ENCODE measurements around the gene SWT1. TPM values are rescaled to one million over a fixed set of nuclear protein-coding genes. Genes with fewer than 3 reads are reported as not detected.

Gene SWT1
- polyA plus RNA-seq, 1 of the 3 experiments (the other 2 are of a cell fraction): 1.1 TPM

DNA sequence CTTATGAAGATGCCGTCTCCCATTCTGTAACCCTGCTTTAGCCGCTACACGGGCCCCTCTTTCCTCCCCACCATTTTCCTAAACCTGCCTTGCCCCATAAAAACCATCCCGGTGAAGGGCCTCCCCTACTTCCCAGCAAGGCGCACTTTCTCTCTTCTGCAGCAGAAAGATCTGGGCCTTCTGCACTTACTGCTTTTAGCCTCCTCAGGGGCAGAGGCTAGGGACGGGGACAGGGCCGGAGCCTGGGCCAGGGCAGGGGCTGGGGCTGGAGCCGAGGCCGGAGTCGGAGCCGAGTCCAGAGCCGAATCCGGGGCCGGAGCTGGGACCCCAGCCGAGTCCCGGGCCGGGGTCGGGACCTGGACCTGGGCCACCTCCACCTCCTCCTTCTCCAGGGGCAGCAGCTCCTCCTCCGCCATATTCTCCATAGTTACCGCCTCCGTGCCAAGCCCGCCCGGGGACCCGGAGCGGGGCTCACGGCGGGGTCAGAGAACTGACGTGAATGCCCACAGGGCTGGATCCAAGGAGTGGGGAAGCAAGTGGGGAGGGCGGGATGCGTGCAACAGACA is 596 bp upstream of the SWT1 start (continued):
- TF ChIP-seq NRF1 (IDR thresholded peaks at IDR 0.05; ENCODE audit: low read depth, low read length): no peak
- no peak for TF ChIP-seq RAD21 (IDR thresholded peaks at IDR 0.05; ENCODE audit: low read length)
- TF ChIP-seq CHD2 (IDR thresholded peaks at IDR 0.05; ENCODE audit: low read length, partially characterized antibody): no peak

DNA sequence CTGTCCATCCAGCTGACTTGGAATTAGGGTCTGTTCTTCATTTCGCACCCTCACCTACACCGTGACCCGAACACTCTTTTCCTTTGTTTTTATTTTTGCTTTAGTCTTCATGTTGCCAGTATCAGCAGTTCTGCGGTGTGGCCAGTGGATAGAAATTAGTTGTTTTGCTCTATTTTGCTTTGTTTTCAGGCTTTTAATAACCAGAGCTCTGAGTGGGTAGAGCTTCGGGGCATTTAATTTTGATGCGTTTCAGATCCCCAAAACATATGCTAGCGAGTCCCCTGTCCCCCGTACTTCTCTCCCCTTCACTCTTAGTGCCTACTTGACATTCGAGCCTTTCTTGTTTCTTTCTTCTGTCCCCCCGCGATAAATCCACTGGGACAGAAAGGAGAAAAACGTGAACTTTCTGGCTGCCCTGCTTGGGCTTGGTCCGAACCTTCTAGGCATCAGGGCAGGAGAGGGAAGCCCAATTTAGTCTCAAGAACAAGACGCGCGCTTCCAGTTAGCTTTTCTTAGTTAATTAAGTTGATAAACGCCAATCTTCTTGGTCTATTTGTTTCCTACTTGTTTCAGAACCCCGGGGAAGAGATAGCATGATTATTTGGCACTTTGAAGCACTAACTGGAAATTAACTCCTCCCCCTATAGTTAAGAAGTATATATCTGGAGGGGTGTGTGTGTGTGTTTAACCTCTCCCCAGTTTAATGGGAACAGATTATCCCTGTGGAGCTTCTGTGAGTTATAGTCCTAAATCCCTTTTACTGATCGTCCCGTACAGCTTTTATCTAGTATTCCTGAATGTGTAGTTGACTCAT is 839 bp downstream of the SWT1 start:
- peak overlapping the region; percentile 97 for H2AFZ ChIP-seq (ENCODE audit: low read depth)
- peak overlapping the region; percentile 91 for H3K4me2 ChIP-seq
- TF ChIP-seq SIN3A (IDR thresholded peaks at IDR 0.05; ENCODE audit: borderline replicate concordance, low read depth, low read length) (peak; percentile 20; the same call in 1 of the 2 replicates), ELF1 (IDR thresholded peaks at IDR 0.05) (no peak), GABPA (IDR thresholded peaks at IDR 0.05; ENCODE audit: low read depth) (no peak), EZH2phosphoT487 (IDR thresholded peaks at IDR 0.05; ENCODE audit: borderline replicate concordance, low read depth) (no peak), SMC3 (IDR thresholded peaks at IDR 0.05; ENCODE audit: low read depth, low read length) (no peak), RFX5 (IDR thresholded peaks at IDR 0.05; ENCODE audit: low read length) (no peak)
- TF ChIP-seq, protein P1, sequence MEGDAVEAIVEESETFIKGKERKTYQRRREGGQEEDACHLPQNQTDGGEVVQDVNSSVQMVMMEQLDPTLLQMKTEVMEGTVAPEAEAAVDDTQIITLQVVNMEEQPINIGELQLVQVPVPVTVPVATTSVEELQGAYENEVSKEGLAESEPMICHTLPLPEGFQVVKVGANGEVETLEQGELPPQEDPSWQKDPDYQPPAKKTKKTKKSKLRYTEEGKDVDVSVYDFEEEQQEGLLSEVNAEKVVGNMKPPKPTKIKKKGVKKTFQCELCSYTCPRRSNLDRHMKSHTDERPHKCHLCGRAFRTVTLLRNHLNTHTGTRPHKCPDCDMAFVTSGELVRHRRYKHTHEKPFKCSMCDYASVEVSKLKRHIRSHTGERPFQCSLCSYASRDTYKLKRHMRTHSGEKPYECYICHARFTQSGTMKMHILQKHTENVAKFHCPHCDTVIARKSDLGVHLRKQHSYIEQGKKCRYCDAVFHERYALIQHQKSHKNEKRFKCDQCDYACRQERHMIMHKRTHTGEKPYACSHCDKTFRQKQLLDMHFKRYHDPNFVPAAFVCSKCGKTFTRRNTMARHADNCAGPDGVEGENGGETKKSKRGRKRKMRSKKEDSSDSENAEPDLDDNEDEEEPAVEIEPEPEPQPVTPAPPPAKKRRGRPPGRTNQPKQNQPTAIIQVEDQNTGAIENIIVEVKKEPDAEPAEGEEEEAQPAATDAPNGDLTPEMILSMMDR (IDR thresholded peaks at IDR 0.05): no peak
- peaks cover 8 to 23% of the 10 kb centered on the region in 2 experiments; a peak in 3 of 4 replicates for H3K4me1 ChIP-seq (ENCODE audit: control insufficient read depth in 1 of 2, insufficient read depth in 2 of 2, low read depth in 1 of 2, low read length in 1 of 2)
- H3K79me2 ChIP-seq (ENCODE audit: insufficient read depth): peaks cover 43% of the 10 kb centered on the region
- H4K20me1 ChIP-seq (ENCODE audit: insufficient read depth): no peaks in the 10 kb centered on the region
- peaks cover under 1 to 6% of the 10 kb centered on the region in 2 experiments for H3K36me3 ChIP-seq (replicated peaks in 1 of 2; ENCODE audit: control insufficient read depth in 1 of 2, insufficient read depth in 2 of 2, low read length in 1 of 2)
- no peaks in the 10 kb centered on the region for H3K27me3 ChIP-seq (ENCODE audit: insufficient read depth)
- peak overlapping the region; percentile 93 to 94 for H3K27ac ChIP-seq (ENCODE audit: low read depth in 2 of 2, low read length in 1 of 2)
- peak overlapping the region; percentile 92 to 94 for H3K4me3 ChIP-seq (ENCODE audit: low read depth in 2 of 2, low read length in 1 of 2)
- peaks cover 5% of the 10 kb centered on the region for H3F3A ChIP-seq (replicated peaks; ENCODE audit: insufficient read depth)
- ChIA-PET CTCF (interaction anchor here (0.6 to 8.7 kb wide), 4 partner anchors 12 to 352 kb away, joined by 3 to 75 read pairs (median 6); no protein-coding TSS in a partner anchor), POLR2A (interaction anchor here (1.0 to 2.4 kb wide), 2 partner anchors 112 to 158 kb away, joined by 4 to 15 read pairs; partner anchors contain the start of gene RNF2)
- H3K9ac ChIP-seq: peak overlapping the region; percentile 89
- no peak for DNase-seq
- no peaks in the 10 kb centered on the region for H3K9me2 ChIP-seq
- no peaks in the 10 kb centered on the region for H3K9me3 ChIP-seq
- 3% methylated on average over 20 of the region's 20 CpGs for WGBS (ENCODE audit: low lambda C conversion rate)

DNA sequence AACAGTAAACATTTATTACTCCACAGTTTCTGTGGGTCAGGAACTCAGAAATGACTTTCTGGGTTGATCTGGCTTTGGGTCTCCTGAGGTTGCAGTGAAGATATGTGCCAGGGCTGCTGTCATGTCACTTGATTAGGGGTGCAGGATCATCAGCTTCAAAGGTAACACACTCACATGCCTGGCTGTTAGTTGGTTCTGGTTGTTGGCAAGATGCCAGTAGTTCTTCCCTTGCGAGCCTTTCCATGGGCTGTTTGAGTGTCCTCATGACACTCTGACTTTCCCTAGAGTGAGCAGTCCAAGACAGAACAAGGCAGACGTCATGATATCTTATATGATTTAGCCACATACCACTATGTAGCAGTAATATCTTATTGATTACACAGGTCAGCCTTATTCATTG is 1.8 kb downstream of the SWT1 start:
- Histone ChIP-seq H3K4me1 (ENCODE audit: control insufficient read depth in 1 of 2, insufficient read depth in 2 of 2, low read depth in 1 of 2, low read length in 1 of 2) (peaks cover 8 to 23% of the 10 kb centered on the region in 2 experiments; a peak in 3 of 4 replicates), H3K4me2 (peak overlapping the region; percentile 91), H4K20me1 (ENCODE audit: insufficient read depth) (no peaks in the 10 kb centered on the region), H3K36me3 (replicated peaks in 1 of 2; ENCODE audit: control insufficient read depth in 1 of 2, insufficient read depth in 2 of 2, low read length in 1 of 2) (peaks cover 3 to 9% of the 10 kb centered on the region in 2 experiments), H3K27ac (ENCODE audit: low read depth in 2 of 2, low read length in 1 of 2) (no peak overlapping the region), H3K79me2 (ENCODE audit: insufficient read depth) (peaks cover 43% of the 10 kb centered on the region), H2AFZ (ENCODE audit: low read depth) (no peak overlapping the region; the same call in 1 of the 2 replicates), H3K9me3 (no peaks in the 10 kb centered on the region), H3F3A (replicated peaks; ENCODE audit: insufficient read depth) (peaks cover 5% of the 10 kb centered on the region), H3K27me3 (ENCODE audit: insufficient read depth) (no peaks in the 10 kb centered on the region), H3K4me3 (ENCODE audit: low read depth in 2 of 2, low read length in 1 of 2) (peak overlapping the region in 1 of 2 experiments; percentile 92; a peak in 1 of 4 replicates), H3K9ac (no peak overlapping the region), H3K9me2 (no peaks in the 10 kb centered on the region)
- WGBS (ENCODE audit: low lambda C conversion rate): 95% methylated on average over 2 of the region's 2 CpGs
- CTCF ChIA-PET: interaction anchor here (1.3 to 8.7 kb wide), 4 partner anchors 11 to 438 kb away, joined by 3 to 75 read pairs (median 6); no protein-coding TSS in a partner anchor
- no peak for DNase-seq
- POLR2A ChIA-PET: no interaction called here
- TF ChIP-seq, protein P2, sequence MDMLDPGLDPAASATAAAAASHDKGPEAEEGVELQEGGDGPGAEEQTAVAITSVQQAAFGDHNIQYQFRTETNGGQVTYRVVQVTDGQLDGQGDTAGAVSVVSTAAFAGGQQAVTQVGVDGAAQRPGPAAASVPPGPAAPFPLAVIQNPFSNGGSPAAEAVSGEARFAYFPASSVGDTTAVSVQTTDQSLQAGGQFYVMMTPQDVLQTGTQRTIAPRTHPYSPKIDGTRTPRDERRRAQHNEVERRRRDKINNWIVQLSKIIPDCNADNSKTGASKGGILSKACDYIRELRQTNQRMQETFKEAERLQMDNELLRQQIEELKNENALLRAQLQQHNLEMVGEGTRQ (IDR thresholded peaks at IDR 0.05; ENCODE audit: borderline replicate concordance, low read depth, low read length): no peak
- no peak for TF ChIP-seq GABPA (IDR thresholded peaks at IDR 0.05; ENCODE audit: low read depth)
- no peak for TF ChIP-seq TCF12 (IDR thresholded peaks at IDR 0.05)
- no peak for TF ChIP-seq JUND (IDR thresholded peaks at IDR 0.05)
- TF ChIP-seq EZH2phosphoT487 (IDR thresholded peaks at IDR 0.05; ENCODE audit: borderline replicate concordance, low read depth): no peak
- TF ChIP-seq, protein P3, sequence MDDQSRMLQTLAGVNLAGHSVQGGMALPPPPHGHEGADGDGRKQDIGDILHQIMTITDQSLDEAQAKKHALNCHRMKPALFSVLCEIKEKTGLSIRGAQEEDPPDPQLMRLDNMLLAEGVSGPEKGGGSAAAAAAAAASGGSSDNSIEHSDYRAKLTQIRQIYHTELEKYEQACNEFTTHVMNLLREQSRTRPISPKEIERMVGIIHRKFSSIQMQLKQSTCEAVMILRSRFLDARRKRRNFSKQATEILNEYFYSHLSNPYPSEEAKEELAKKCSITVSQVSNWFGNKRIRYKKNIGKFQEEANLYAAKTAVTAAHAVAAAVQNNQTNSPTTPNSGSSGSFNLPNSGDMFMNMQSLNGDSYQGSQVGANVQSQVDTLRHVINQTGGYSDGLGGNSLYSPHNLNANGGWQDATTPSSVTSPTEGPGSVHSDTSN (IDR thresholded peaks at IDR 0.05): no peak
- no peak for TF ChIP-seq RCOR1 (IDR thresholded peaks at IDR 0.05; ENCODE audit: low read length)
- TF ChIP-seq, protein P4, sequence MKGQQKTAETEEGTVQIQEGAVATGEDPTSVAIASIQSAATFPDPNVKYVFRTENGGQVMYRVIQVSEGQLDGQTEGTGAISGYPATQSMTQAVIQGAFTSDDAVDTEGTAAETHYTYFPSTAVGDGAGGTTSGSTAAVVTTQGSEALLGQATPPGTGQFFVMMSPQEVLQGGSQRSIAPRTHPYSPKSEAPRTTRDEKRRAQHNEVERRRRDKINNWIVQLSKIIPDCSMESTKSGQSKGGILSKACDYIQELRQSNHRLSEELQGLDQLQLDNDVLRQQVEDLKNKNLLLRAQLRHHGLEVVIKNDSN (IDR thresholded peaks at IDR 0.05; ENCODE audit: borderline replicate concordance, low read depth): no peak
- TF ChIP-seq, protein P5, sequence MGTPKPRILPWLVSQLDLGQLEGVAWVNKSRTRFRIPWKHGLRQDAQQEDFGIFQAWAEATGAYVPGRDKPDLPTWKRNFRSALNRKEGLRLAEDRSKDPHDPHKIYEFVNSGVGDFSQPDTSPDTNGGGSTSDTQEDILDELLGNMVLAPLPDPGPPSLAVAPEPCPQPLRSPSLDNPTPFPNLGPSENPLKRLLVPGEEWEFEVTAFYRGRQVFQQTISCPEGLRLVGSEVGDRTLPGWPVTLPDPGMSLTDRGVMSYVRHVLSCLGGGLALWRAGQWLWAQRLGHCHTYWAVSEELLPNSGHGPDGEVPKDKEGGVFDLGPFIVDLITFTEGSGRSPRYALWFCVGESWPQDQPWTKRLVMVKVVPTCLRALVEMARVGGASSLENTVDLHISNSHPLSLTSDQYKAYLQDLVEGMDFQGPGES (IDR thresholded peaks at IDR 0.05; ENCODE audit: low read depth, low read length): no peak
- no peak for TF ChIP-seq TEAD4 (IDR thresholded peaks at IDR 0.05; ENCODE audit: borderline replicate concordance, insufficient read depth)
